ENCODE results near the gene ZNF140.
A peak's percentile ranks its signal among the peaks of the same experiment; 100 is the strongest.

The ZNF140 gene

DNA sequence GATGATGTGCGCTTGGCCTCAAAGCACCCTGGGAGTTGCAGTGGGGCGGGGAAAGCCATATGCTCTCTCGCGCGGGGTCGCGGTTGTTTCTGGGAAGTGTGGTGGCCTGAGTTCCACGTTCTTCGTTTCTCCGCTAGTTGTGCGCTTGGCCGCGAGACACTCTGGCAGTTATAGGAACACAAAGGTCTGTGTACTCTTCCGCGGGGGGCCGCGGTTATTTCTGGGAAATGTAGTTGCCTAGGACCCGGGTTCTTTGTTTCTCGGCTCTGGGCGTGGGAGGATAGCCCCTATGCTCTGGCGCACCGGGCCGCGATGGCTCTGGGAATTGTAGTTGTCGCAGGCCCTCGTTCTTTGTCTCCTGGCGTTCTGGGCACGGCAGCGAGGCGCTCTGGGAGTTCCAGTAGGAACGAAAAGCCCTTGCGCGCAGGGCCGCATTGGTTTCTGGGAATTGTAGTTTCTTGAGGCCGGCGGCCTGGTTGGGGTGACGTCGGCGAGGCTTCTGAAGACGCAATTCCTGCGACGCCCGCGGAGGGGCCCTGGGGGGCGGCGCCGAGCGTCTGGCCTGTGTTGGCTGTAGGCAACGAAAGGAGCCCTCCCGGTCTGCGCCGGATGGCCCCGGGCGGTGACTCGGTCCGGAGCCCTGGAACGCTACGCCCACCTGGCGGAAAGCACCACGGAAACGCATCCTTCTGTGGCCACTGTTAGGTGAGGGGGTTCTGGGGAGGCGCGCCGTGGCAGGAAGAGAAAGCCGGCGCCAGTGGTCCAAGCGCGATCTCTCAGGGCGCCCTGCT is at the start of gene ZNF140:
ZNF140 (plus strand) TSS at position 556 of the 791 bp plus-strand sequence. CDS start 398 bp downstream, outside the sequence.
- DNase-seq (ENCODE audit: low spot score), result peak; percentile 85

DNA sequence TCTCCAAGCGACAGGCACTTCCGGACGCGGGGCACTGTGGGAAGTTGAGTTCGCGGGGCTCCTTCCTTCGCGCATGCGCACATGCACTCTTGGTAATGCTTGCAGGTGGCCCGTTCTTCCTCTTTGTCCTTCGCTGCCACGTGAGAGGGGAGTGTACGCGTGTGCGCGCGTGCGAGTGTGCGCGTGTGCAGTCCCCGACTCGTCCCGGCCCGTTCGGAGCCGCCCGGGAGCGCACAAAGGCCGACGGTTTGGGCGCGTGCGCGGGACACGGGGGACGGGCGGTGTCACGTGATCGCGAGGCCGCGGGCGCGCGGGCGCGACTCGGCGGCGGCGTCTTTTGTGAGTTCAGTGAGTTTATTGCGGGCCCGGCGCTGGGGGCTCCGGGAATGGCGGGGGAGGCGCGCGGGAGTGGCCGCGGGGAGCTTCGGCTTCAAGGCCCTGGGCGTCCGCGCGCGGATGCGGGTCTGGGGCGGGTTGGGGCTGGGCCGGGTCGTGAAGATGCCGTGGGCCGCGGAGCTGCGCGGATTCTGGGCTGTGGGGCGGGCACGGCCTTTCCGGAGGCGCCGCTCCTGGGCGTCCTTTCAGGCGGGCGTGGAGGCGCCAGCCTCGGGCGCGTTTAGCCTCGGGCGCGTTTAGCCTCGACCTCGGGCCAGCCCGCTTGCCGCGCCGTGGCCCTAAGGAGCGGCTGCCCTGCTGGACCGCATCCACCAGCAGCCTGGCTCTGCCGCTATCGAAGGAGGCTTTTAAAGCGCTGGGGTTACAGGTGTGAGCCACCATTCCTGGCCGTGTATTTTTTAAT is 43.3 kb upstream of the ZNF140 start, which contains the start of gene ZNF84:
ZNF84 (plus strand) TSS at position 303 of the 799 bp plus-strand sequence. CDS start 3,959 bp downstream, outside the sequence.
- DNase-seq (ENCODE audit: low spot score), result peak; percentile 97

DNA sequence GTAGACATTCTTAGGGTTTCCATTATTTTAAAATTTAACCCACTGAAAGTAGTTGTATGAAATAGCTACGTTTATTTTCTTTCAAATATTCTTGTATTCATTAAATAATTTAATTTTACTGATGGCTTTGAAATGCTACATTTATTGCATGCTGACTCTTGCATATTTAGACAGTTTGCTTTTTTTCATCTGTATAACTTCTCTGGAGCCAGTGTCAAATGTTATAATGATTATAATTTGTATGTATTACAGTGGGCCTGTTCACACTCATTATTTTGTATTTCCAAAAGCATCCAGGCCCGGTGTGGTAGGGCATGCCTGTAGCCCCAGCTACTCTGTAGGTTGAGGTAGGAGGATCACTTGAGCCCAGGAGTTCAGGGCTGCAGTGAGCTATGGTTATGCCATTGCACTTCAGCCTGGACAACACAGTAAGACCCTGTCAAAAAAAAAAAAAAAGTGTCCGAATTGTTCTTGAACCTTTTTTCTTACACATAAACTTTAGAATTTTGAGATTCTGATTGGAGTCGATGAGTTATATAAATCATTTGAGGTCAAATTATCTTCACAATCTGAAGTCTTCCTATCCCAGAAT is 42.5 kb upstream of the ZNF140 start:
- DNase-seq (ENCODE audit: low spot score), result no peak

DNA sequence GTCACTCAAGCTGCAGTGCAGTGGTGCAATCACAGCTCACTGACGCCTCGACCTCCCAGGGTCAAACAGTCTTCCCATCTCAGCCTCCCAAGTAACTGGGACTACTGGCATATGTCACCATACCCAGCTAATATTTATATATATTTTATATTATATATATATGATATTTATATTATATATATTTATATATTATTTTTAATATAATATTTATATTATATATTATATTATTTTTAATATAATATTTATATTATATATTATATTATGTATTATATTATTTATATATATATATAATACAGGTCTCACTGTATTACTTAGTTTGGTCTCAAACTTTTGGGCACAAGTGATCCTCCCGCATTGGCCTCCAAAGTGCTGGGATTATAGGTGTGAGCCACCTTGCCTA is 34.0 kb upstream of the ZNF140 start:
- no peak for DNase-seq (ENCODE audit: low spot score)

DNA sequence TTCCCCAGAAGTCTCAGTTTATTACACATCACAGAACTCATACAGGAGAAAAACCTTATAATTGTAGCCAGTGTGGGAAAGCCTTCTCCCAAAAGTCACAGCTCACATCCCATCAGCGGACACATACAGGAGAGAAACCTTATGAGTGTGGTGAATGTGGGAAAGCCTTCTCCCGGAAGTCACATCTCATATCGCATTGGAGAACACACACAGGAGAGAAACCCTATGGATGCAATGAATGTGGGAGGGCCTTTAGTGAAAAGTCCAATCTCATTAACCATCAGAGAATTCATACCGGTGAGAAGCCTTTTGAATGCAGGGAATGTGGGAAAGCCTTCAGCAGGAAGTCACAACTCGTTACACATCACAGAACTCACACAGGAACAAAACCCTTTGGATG is 23.3 kb upstream of the ZNF140 start:
- DNase-seq (ENCODE audit: low spot score), result no peak

DNA sequence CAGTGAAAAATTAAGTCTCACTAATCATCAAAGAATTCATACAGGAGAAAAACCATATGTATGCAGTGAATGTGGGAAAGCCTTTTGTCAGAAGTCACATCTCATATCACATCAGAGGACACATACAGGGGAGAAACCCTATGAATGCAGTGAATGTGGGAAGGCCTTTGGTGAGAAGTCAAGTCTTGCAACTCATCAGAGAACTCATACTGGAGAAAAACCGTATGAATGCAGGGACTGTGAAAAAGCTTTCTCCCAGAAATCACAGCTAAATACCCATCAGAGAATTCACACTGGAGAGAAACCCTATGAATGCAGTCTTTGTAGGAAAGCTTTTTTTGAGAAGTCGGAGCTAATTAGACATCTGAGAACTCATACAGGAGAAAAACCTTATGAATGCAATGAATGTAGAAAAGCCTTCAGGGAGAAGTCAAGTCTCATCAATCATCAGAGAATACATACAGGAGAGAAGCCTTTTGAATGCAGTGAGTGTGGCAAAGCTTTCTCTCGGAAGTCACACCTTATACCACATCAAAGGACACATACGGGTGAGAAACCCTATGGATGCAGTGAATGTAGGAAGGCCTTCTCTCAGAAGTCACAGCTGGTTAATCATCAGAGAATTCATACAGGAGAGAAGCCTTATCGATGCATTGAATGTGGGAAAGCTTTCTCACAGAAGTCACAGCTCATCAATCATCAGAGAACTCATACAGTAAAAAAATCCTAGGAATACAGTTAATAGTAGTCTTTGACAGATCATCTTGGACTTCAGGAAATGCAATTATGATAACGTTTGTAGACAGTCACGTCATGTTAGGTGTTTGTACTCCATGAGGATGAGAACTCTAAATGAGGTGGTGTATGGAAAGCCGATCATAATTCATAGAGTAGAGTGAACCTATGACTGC is 22.3 kb upstream of the ZNF140 start:
- DNase-seq (ENCODE audit: low spot score), result no peak

DNA sequence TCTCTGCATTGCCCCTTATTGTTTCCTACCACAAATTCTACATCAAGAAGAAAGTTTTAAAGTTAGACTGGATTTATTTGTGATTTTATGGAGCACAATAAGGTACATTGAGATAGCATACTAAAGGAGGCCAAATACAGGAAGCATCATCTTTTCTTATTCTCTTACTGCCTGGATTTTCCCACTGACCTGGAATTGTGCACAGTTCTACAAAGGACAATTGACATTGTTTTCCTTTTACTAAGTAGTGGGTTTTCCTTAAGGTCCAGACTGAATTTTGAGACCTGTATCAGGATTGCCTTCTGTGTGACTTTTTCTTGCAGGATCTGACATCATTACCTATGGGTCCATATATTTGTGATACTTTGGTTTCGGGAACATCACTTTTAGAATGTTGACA is 18.8 kb upstream of the ZNF140 start:
- no peak for DNase-seq (ENCODE audit: low spot score)

DNA sequence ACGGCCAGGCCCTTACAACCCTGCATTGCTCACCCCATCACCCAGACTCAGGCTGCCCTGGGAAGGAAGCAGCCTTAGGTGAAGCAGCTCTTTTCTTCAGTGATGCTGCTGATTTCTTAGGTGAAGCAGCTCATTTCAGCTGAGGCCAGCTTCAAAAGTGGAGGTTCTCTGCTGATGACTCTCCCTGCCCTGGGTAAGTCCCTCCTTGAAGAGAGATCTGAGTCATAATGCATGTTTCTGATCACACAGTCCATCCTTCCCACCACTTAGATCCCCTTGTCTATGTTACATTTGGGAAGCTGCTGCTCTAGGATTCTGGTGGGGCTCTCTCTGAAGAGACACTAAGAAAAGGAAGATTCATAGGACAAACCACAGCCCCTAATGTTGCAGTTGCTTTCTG is 17.2 kb upstream of the ZNF140 start:
- DNase-seq (ENCODE audit: low spot score), result no peak

DNA sequence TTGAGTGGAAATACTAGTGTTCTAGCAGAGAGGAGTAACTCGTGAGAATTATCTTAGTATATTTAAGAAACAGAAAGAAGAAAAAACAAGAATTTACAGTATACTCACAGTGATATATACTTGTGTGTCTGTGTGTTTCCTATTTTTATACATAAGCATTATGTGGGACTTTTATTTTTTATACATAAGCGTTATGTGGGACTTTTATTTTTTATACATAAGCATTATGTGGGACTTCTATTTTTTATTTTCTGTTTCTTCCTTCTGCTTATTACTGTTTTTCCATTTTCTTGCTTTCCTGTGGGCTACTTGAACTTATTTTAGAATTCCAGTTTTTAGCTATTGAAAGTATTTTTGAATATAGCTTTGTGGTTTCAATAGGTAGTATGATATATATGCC is 6.9 kb upstream of the ZNF140 start:
- no peak for DNase-seq (ENCODE audit: low spot score)

DNA sequence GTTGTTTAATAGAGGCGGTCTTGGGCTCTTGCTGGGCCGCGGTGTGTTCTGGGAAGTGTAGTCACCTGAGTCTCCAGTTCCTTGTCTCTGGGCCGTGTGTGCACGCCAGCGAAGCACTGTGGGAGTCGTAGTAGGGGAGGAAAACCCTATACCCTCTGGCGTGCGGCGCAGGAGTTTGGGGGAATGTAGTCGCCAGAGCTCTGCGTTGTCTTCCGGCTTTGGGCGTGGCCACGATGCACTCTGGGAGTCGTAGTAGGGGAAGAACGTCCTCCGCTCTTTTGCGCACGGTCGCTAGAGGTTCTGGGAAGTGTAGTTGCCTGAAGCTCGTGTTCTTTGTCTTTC is 726 bp upstream of the ZNF140 start:
- peak; percentile 90 for DNase-seq (ENCODE audit: low spot score)

DNA sequence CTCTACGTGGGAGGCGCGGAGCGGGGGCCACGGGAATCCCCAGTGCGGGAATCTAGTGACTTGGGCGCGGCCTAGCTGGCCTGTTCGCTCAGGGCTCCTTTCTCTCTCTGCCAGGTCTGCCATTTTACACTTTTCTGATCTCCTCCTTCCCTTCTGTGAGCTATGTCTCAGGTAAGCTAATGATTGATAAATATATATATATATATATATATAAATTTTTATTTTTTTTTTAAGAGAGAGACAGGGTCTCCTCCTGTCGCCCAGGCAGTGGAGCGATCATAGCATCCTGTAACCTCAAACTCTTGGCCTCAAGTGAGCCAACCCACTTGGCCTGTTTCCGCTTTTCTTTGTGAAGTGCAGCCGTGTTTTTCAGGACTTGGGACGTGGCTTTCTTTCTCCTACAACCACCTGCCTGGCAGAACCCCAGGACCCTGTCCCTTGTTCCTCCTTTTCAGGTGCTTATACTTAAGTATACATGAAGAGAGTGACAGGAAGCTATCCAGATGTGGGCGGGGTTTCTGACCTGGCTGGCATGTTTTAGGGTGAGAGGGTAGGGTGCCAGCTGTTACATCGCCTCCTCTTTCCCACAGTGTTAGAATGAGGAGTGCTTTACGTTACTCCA is 547 bp downstream of the ZNF140 start:
- DNase-seq (ENCODE audit: low spot score), result no peak

DNA sequence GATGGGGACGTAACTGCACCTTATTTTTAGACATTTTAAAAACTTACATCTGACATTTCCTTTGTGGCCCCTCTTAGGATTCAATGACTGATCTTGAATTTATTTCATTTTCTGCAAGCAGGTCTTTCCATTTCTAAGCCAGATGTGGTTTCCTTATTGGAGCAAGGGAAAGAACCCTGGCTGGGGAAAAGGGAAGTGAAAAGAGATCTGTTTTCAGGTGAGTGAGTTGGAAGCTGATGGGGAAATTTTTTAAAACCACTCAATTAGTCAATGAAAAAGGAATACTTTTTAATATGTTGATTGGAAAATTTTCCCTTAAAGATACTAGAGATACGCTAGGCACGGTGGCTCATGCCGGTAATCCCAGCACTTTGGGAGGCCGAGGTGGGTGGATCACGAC is 2.6 kb downstream of the ZNF140 start:
- DNase-seq (ENCODE audit: low spot score), result no peak

DNA sequence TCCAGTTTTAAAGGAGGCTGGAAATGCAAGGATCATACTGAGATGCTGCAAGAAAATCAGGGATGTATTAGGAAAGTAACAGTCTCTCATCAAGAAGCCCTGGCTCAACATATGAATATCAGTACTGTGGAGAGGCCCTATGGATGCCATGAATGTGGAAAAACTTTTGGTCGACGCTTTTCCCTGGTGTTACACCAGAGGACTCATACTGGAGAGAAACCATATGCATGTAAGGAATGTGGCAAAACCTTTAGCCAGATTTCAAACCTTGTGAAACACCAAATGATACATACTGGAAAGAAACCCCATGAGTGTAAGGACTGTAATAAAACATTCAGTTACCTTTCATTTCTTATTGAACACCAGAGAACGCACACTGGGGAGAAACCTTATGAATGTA is 24.9 kb downstream of the ZNF140 start:
- DNase-seq (ENCODE audit: low spot score), result no peak

DNA sequence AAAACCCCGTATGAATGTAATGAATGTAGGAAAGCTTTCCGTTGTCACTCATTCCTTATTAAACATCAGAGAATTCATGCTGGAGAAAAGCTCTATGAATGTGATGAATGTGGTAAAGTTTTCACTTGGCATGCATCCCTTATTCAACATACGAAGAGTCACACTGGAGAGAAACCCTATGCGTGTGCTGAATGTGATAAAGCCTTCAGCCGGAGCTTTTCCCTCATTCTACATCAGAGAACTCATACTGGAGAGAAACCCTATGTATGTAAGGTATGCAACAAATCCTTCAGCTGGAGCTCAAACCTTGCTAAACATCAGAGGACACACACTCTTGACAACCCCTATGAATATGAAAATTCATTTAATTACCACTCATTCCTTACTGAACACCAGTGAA is 25.5 kb downstream of the ZNF140 start:
- no peak for DNase-seq (ENCODE audit: low spot score)

DNA sequence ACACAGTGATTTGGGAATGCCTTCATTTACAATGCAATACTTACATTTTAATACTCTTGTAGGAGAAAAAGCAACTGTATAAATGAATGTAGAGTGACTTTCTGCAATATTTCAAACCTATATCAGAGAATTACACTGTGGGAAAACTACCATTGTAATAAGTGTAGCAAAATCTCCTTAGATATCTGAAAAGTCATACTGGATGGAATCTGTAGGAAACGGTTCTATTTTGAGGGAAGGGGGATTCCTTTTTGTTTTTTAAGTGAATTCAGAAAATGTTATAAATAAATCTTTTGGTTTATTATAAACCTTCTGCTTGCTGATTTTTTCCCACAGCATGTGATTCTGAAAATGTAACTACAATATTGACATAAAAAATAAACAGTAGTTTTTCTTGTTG is 26.4 kb downstream of the ZNF140 start:
- DNase-seq (ENCODE audit: low spot score), result no peak

DNA sequence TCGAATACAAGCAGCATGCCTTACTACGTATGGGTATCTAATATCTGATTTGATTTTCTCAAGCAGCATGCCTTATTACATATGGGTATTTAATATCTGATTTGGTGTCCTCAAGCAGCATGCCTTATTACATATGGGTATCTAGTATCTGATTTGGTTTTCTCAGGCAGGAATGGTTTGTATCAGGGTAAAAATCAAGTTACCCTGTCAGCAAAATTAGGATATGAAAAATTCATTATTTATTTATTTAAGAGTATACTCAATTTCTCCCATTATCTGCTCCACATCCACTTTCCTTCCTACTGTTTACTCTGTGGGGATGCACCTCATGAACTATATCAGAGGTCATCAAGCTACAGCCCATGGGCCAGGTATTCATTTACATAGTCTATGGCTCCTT is 27.4 kb downstream of the ZNF140 start:
- no peak for DNase-seq (ENCODE audit: low spot score)

DNA sequence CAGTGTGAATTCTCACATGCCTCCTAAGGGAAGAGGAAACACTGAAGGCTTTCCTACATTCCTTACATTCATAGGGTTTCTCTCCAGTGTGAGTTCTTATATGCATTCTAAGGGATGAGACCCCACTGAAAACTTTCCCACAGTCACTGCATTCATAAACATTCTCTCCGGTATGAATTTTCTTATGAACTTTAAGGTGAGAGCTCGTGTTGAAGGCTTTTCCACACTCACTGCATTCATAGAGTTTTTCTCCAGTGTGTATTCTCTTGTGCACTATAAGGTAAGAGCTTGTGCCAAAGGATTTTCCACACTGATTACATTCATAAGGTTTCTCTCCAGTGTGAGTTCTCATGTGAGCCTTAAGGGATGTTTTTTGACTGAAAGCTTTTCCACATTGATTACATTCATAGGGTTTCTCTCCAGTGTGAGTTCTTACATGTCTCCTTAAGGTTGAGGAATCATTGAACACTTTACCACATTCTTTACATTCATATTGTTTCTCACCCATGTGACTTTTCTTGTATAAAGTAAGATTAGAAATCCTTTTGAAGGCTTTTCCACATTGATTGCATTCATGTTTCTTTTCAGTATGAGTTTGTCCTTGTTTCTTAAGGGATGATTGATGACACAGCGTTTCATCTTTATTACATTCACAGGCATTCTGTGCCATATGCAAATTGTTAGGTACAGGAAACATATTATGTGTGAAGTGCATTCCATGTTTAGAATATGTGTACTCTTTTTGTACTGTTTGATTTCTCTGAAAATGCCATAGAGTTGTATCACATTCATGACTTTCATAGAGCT is 39.9 kb downstream of the ZNF140 start:
- no peak for DNase-seq (ENCODE audit: low spot score)

DNA sequence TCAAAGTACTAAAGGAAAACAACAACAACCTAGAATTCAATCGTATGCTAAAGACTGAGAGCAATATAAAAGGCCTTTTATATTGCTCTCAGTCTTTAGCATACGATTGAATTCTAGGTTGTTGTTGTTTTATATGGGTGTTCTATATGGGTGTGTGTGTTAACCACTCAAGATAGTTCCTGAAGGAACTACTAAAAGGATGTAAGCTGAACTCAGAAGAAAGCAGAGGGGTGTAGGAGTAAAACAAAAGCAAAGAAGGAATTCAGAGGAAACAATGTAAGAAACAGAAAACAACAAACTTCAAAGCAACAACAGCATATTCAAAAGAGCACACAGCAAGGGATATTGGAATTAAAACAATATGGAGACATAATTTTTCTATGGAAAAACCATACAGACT is 44.0 kb downstream of the ZNF140 start:
- DNase-seq (ENCODE audit: low spot score), result no peak

DNA sequence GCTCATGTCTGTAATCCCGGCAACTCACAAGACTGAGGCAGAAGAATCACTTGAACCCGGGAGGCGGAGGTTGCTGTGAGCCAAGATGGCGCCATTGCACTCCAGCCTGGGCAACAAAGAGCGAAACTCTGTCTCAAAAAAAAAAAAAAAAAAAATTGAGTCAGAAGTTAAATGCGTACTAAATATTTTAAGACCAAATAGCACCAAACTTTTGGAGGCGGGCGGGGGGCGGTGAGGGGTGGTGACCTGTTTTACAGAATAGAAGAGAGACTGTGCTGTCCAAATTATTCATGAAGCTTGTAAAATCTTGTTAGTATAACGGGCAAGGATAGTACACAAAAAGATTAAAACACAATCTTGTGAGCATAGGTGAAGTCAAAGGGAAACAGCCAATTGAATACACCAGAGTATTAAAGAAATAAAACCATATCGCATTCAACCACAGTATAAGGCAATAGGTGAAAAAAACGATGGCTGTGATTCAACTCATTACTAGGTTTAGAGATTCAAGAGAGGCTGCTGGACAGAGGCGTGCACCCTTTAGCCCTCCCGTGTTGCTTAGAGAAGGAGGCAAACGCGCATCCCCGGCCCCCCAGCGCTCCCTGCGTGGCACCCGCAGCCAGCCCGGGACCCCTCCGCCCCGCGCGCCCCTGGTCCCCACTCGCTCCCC is 48.8 kb downstream of the ZNF140 start:
- peak; percentile 4 for DNase-seq (ENCODE audit: low spot score)
